ENCODE results near the gene TMEM183A.

TMEM183A gene

DNA sequence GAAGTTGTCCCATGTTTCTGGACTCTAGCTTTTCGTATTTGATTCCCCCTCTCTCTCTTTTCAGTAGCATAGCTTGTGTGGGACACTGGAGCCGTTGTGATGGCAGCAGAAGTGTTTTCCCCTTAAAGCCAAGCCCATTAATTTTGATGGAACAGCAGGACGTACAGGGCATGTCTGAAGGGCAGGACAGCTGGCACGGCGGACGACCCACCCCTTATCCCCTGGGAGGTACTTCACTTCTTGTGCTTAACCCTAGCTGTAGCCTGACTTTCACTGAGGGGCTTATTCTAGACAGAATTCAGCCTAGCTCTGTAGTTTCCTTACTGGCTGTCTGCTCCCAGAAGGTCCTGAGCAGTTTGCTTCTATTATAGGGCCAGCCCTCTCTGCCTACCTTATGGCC is 10.5 kb downstream of the TMEM183A start:
- TF ChIP-seq FOXP2 (optimal IDR thresholded peaks at IDR 0.05; ENCODE audit: borderline replicate concordance, extremely low read depth, extremely low read length, insufficient read depth) (no peak), SIN3A (IDR thresholded peaks at IDR 0.05; ENCODE audit: borderline replicate concordance, insufficient read depth, low read length) (no peak), TAF1 (IDR thresholded peaks at IDR 0.05; ENCODE audit: borderline replicate concordance, insufficient read depth, low read length) (no peak), POLR2AphosphoS5 (IDR thresholded peaks at IDR 0.05; ENCODE audit: low read depth, low read length) (no peak), REST (IDR thresholded peaks at IDR 0.05; ENCODE audit: insufficient read depth in 1 of 2, low read depth in 2 of 2, low read length in 2 of 2) (no peak)

GRCh38 chr1:203025686-203026030 is 18.5 kb downstream of the TMEM183A start:
- no peak for TF ChIP-seq SIN3A (IDR thresholded peaks at IDR 0.05; ENCODE audit: borderline replicate concordance, insufficient read depth, low read length)
- no peak for TF ChIP-seq FOXP2 (optimal IDR thresholded peaks at IDR 0.05; ENCODE audit: borderline replicate concordance, extremely low read depth, extremely low read length, insufficient read depth)

- TF ChIP-seq SIN3A (IDR thresholded peaks at IDR 0.05; ENCODE audit: borderline replicate concordance, insufficient read depth, low read length) (no peak), TAF1 (IDR thresholded peaks at IDR 0.05; ENCODE audit: borderline replicate concordance, insufficient read depth, low read length) (no peak), REST (IDR thresholded peaks at IDR 0.05; ENCODE audit: insufficient read depth in 1 of 2, low read depth in 2 of 2, low read length in 2 of 2) (no peak), POLR2AphosphoS5 (IDR thresholded peaks at IDR 0.05; ENCODE audit: low read depth, low read length) (0 out of 2 replicates have a peak, but pooled peaks have one; percentile 50), FOXP2 (optimal IDR thresholded peaks at IDR 0.05; ENCODE audit: borderline replicate concordance, extremely low read depth, extremely low read length, insufficient read depth) (peak; percentile 20)
Measured at GRCh38 chr1:203026031-203026665, 19.0 kb downstream of the TMEM183A start, which contains the start of gene PPFIA4. Gene PPFIA4 (plus strand): TSS chr1:203026491. CDS start chr1:203039009, 12,518 bp downstream.

GRCh38 chr1:203026666-203027663 is 19.8 kb downstream of the TMEM183A start:
- TF ChIP-seq FOXP2 (optimal IDR thresholded peaks at IDR 0.05; ENCODE audit: borderline replicate concordance, extremely low read depth, extremely low read length, insufficient read depth), result no peak
- no peak for TF ChIP-seq REST (IDR thresholded peaks at IDR 0.05; ENCODE audit: insufficient read depth in 1 of 2, low read depth in 2 of 2, low read length in 2 of 2)
- no peak for TF ChIP-seq TAF1 (IDR thresholded peaks at IDR 0.05; ENCODE audit: borderline replicate concordance, insufficient read depth, low read length)
- no peak for TF ChIP-seq SIN3A (IDR thresholded peaks at IDR 0.05; ENCODE audit: borderline replicate concordance, insufficient read depth, low read length)
- no peak for TF ChIP-seq POLR2AphosphoS5 (IDR thresholded peaks at IDR 0.05; ENCODE audit: low read depth, low read length)

GRCh38 chr1:203028067-203028783 is 21.1 kb downstream of the TMEM183A start:
- TF ChIP-seq FOXP2 (optimal IDR thresholded peaks at IDR 0.05; ENCODE audit: borderline replicate concordance, extremely low read depth, extremely low read length, insufficient read depth) (no peak), TAF1 (IDR thresholded peaks at IDR 0.05; ENCODE audit: borderline replicate concordance, insufficient read depth, low read length) (no peak), REST (IDR thresholded peaks at IDR 0.05; ENCODE audit: insufficient read depth in 1 of 2, low read depth in 2 of 2, low read length in 2 of 2) (no peak), POLR2AphosphoS5 (IDR thresholded peaks at IDR 0.05; ENCODE audit: low read depth, low read length) (no peak), SIN3A (IDR thresholded peaks at IDR 0.05; ENCODE audit: borderline replicate concordance, insufficient read depth, low read length) (no peak)

Measured in PFSK-1 (cell line).